Dedifferentiated amniotic fluid mesenchymal stem cell (primary cell): ENCODE data around the gene ATP1A4.

ENCODE experiments used
- DNase-seq: peaks from one replicate; pipeline ENCODE4 v3.0.0-alpha.2; 2016; ENCODE audit errors: extremely low spot score

Gene ATP1A4

GRCh38 chr1:160171980-160172379 lies 20.6 kb downstream of the ATP1A4 start:
- no peak for DNase-seq

DNA sequence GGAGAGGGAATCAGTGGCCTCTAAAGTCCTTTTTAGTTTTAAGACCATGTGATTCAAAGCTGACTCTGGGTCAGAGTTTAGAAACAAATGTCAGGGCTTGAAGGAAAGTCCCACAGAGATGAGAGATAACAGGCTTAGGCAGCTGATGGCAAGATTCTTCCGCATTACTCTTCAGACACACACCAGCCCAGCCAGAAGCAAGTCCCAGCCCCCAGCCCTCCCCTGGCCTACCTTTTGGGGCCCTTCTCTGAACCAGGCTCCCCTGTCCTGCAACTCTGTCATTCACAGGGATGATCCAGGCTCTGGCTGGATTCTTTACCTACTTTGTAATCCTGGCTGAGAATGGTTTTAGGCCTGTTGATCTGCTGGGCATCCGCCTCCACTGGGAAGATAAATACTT lies 25.8 kb downstream of the ATP1A4 start:
- no peak for DNase-seq

- DNase-seq = no peak
Observed at GRCh38 chr1:160177667-160178066, 26.3 kb downstream of the ATP1A4 start.

- no peak for DNase-seq
Observed at GRCh38 chr1:160178731-160179130, 27.3 kb downstream of the ATP1A4 start.

GRCh38 chr1:160179336-160179735 lies 27.9 kb downstream of the ATP1A4 start:
- DNase-seq = no peak

GRCh38 chr1:160186246-160186645 lies 34.8 kb downstream of the ATP1A4 start:
- DNase-seq = no peak

- DNase-seq = no peak
Observed at GRCh38 chr1:160186729-160187128, 35.3 kb downstream of the ATP1A4 start.

DNA sequence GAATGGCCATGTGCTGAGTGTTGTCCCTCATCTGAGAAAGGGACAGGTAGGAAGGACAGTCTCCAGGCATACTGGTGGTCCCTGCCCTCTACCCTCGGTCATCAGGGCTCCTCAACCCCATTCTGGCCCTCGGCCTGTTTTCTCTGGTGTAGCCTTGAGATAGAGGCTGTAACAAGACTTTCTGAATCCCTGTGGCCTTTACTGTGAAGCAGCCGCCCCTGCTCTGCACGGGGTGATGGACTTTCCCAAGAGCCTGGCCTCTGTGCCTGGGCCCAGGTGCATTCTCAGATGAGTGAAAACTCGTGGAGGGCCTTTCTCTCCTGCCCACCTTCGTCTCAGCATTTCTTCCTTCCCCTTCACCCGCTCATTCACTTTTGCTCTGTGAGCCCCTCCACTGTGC lies 36.0 kb downstream of the ATP1A4 start:
- DNase-seq = no peak

DNA sequence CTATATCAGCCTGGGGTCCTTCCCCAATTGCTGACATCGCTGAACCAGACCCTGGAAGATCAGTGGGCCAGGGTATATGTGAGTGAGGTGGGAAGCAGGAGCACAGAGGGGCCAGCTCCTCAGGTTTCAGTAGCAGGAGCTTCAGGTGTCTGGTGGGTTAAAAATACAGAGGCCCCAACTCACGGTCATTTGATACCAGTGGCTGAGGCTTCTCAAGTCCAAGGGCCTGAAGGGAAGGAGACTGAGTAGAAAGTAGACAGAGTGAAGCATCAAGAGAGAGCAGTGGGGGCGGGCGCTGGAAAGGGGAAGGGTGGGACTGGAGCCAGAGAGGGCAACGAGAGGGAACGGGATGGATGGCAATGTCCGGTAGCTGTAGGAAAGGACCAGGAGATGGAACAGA lies 36.9 kb downstream of the ATP1A4 start:
- DNase-seq = no peak

DNA sequence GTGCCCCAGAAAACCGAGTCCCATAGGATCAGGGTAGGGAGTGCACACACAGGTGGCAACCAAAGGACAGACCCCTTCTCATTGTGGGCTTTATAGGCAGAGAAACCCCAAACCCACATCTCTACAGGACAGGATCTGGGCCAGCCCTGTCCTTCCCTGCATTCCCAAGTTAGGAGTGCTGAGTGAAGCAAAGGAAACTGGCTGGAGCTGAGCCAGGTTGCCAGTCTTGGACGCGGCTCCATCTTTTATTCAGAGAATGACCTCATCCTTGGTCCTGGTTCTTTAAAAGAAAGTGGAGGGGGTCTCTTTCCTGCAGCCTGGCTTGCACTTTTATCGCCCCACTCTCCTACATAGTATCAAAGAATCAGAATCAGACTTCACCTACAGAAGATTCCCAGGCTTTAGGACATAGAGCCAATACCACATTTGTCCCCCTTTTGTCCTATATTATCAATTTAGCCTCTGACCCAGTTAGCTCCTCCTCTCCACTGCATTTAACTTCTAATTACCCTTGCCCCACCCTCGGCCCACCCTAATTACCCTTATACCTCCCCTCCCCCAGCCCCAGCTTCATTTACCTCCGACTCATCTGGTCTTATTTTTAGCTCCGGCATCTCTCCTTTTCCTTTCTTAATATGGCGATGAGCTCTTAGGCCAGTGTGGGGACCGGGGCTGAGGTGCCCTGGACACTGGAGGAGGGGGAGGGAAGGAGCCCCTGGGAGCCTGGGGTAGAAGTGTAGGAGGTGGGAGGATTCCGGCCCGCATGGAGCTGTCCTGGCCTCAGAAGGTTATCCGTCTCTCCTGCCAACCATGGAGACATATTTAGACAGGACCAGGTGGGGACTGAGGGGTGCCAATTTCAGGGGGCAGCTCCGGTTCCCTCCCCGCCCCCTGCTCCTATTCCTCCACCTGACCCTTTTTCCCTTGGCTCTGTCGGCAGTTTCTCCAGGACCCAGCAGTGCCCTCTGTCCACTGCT lies 38.5 kb downstream of the ATP1A4 start, which contains the start of gene CASQ1:
Gene CASQ1, plus strand, starts transcription at position 927 of the 977 bp plus-strand sequence. CDS start 177 bp downstream, outside the sequence.
- DNase-seq = no peak

DNA sequence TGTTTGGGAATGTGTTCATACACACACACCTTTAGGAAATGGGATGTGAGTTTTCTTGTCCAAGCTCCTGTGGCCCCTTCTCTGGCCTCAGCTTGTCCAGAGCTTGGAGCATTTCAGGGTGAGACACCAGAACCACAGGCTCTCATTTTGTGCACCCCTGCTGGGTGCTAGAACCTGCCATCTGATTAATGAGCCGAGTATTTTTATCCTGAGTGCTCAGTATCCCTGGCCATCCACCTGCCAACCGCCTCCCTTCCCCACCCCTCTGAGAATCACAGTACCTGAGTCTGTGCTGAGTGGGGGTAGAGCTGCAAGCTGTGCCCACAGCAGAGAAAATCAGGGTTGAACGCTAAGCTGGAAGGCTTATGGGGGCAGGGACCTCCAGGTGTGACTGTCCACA lies 40.4 kb downstream of the ATP1A4 start:
- DNase-seq = no peak

- no peak for DNase-seq
Observed at GRCh38 chr1:160192234-160192633, 40.8 kb downstream of the ATP1A4 start.

DNA sequence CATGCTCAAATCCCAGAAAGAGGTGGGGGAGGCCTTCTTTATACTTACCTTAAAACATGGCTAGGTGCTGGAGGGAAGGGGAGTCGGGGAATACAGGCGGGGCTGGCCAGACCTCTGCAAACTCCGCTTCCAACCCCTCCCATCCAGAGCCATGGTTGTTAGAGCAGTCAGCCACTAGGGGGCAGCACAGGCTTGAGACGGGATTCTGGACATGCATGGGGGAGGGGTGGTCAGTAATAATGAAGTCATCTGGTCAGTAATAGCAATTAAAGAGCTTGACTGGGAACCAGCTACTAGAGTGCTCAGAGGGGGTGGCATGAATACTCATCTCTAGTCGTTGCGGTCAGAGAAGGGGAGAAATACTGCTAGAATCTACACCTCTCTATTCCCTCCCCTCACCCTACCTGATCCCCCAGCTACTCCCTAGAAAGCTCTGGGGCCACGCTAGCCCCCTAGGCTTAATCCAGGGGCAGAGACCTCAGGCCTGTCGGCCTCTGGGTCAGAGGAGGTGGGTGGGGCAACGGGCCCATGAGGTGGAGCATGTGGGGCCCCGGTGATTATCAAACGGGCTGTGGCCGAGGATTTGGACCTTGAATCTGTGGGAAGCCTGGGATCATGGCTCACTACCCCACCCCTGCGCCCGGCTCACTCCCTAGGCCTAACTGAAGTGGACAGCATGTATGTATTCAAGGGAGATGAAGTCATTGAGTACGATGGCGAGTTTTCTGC lies 41.9 kb downstream of the ATP1A4 start:
- DNase-seq = peak; percentile 78

- DNase-seq = no peak
Observed at GRCh38 chr1:160193832-160194736, 42.7 kb downstream of the ATP1A4 start.

GRCh38 chr1:160194737-160195059 lies 43.3 kb downstream of the ATP1A4 start:
- DNase-seq = no peak

- DNase-seq = no peak
Observed at GRCh38 chr1:160196143-160196542, 44.7 kb downstream of the ATP1A4 start.

DNA sequence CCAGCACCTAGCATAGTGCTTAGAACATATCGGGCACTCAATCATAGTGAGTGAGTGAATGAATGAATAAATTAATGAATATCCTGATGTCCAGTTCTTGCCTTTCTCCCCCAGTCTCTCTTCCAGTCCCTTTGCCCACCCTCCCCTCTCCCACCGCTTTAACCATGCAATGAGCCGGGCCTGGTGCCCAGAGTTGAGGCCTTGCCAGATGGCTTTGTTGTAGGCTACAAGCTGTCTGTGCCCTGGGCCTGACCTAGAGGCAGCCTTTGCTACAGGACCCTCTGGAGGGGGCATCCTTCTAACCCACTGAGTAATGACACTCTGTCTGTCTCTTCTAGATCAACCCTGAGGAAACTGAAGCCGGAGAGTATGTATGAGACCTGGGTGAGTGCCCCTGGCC lies 45.8 kb downstream of the ATP1A4 start:
- no peak for DNase-seq

GRCh38 chr1:160200786-160201185 lies 49.4 kb downstream of the ATP1A4 start:
- no peak for DNase-seq

GRCh38 chr1:160204526-160205241 lies 53.3 kb downstream of the ATP1A4 start:
- no peak for DNase-seq

DNA sequence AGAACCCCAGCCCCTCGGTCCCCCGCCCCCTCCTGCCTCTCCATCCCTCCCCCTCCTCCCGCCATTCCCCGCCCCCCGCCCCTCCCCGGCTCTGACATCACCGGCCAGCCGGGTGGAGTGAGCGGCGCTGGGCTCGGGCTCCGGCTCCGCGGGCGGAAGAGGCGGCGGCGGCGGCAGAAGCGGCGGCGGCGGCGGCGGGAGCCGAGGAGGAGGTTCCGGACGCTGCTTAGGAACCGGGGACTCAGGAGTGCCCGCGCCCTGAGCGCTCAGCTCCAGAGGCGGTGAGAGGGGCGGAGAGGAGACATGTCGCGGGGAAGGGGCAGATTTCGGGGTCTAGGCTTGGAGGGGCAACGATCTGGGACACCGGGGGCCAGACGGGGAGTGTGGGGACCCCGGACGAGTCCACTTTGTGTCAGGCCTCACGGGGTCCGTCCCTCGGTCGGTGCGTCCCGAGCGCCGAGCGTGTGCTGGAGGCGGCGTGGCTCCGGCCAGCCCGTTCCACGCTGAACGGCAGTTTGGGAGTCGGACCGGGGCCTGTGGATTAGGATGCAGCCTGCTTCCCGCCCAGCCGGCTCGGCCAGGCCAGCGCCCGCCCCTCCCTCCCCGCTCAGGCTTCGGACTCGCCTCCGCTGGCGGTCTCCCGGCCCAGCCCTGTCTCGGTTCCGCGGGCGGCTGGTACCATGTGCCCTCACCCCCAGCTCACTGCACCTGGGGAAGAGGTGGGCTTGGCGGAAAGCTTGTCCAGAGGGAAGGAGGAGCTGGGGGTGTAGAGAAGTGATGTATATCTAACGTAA lies 54.0 kb downstream of the ATP1A4 start, which contains the start of gene PEA15:
Gene PEA15, plus strand, starts transcription at position 143 of the 794 bp plus-strand sequence. CDS start 6,161 bp downstream, outside the sequence.
- peak; percentile 40 for DNase-seq
